ENCODE measurements around the gene LGALS9B. TPM values are rescaled to one million over a fixed set of nuclear protein-coding genes. Genes with fewer than 3 reads are reported as not detected.
"Not testable (repeated sequence)": the region's sequence is repeated elsewhere in the genome, so short reads cannot be mapped to it uniquely, and the experiment has no call there.

Gene LGALS9B
- total RNA-seq, 4 donors from 2014 or later, result not detected

DNA sequence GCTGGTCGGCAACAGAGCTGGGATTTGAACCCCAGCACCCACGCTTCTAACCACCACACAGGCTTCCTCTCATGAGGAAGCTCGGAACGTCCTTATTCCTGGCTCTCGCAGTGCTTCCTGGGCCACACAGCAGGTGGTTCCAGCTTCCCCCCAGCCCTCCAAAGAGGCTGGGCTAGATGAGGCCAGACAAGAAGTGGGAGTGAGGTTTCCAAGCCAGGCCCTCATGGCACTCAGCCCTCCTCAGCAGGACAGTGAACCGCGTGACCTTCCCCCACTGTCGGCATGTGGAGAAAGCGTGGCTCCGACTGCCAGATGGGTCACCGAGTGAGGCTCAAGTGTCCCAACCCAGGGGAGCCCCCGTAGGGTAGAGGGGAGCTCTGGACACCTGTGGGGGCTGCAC, 1.8 kb downstream of the LGALS9B start:
- DNase-seq; H3K9me3 ChIP-seq; H3K27ac ChIP-seq; intact Hi-C loops (cut with DNase I; ENCODE audit: low total_unique reads); H3K27me3 ChIP-seq; in situ Hi-C loops (cut with MboI; ENCODE audit: low sequenced_read_pairs in 4 of 4); H3K36me3 ChIP-seq; H3K4me3 ChIP-seq; H3K4me1 ChIP-seq: not testable (repeated sequence)
- peak; percentile 47 to 56 for ATAC-seq

DNA sequence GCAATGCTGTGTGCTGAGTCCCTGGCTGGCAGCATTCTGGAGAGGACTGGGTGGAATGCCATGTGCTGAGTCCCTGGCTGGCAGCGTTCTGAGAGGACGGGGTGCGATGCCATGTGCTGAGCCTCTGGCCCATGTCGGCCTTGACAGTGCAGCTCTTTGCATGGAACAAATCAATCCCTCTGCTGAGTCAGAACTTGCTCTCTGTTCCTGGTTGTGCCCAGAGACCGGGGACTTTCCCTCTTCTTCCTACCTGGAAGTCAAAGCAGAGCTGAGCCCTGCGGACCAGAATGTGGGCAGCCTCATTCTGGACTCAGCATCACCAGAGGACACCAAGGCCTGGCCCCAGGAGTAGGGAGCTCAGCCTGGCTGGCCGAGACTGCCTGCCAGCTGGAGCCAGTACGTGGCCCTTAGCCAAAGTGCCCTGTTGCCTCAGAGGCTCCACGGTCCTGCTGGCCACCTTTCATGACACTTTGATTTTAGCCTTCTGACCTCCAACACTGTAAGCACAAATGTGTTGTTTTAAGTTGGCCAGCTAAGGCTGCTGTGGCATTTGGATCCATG, 2.4 kb downstream of the LGALS9B start:
- H3K27ac ChIP-seq; H3K4me1 ChIP-seq; DNase-seq; H3K27me3 ChIP-seq; intact Hi-C loops (cut with DNase I; ENCODE audit: low total_unique reads); H3K9me3 ChIP-seq; in situ Hi-C loops (cut with MboI; ENCODE audit: low sequenced_read_pairs in 4 of 4); H3K4me3 ChIP-seq; H3K36me3 ChIP-seq: not testable (repeated sequence)
- peak; percentile 26 to 66 for ATAC-seq

DNA sequence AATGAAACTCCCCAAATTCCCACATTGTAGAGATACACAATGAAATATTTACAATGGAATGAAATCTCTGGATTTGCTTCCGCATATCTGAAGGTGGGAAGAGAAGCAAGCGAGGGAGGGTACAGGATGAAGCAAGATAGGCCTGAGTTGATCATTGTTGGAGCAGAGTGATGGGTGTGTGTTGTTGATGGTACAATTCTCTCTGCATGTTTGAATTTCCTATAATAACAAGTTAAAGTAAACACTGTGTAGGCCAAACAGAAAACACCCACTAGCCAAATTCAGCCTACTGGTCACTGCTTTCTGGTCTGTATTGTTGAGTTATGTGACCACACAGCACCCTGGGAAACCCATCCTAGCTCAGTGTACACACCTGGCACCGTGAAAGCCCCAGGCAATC, 5.2 kb downstream of the LGALS9B start:
- DNase-seq; H3K4me1 ChIP-seq; intact Hi-C loops (cut with DNase I; ENCODE audit: low total_unique reads); H3K27ac ChIP-seq; H3K36me3 ChIP-seq; H3K4me3 ChIP-seq; H3K9me3 ChIP-seq; in situ Hi-C loops (cut with MboI; ENCODE audit: low sequenced_read_pairs in 4 of 4); H3K27me3 ChIP-seq; ATAC-seq: not testable (repeated sequence)

DNA sequence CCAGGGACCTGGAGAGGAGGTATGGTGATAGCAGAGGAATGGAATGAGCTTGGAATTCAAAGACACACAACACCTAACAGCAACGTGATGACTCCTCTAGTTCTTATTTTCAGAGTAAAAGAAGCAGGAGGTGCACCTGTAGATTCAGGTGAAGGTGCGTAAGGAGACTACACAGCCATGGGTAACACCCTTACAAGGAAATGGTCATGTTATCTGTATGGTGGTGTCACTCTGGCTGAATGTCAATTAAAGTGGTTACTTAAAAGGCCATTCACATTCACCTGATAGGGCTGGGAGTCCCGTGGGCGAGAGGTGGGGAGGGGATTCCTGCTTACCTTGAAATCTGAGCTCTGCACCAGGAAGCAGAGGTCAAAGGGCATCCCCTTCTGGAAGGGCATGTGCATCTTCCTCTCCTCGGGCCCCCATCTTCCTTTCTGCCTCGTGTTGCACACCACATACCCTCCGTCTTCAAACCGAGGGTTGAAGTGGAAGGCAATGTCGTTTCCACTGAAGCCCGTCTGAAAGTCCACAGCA, 9.4 kb downstream of the LGALS9B start:
- ATAC-seq; intact Hi-C loops (cut with DNase I; ENCODE audit: low total_unique reads); H3K27ac ChIP-seq; in situ Hi-C loops (cut with MboI; ENCODE audit: low sequenced_read_pairs in 4 of 4); H3K4me1 ChIP-seq; H3K36me3 ChIP-seq; H3K9me3 ChIP-seq; H3K4me3 ChIP-seq; DNase-seq; H3K27me3 ChIP-seq: not testable (repeated sequence)

DNA sequence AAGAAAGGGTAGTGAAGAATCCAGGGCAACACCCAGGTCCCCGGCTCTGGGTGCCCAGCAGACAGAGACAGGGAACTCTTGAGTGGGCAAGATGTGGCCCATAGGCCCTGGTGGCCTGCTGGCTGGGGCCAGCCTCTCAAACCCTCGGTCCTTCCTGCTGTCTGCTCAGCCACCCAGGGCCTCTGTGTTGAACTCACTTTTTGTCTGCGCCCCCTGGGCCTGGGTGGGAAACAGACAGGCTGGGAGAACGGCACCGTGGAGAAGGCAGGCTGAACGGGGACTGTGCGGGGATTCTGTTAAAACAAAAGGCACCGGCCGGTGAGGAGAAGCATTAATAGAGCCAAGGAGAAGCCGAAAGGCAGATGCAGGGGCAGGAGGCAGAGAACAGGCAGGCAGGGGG, 12.2 kb downstream of the LGALS9B start:
- H3K36me3 ChIP-seq; H3K27me3 ChIP-seq; in situ Hi-C loops (cut with MboI; ENCODE audit: low sequenced_read_pairs in 4 of 4); H3K4me1 ChIP-seq; intact Hi-C loops (cut with DNase I; ENCODE audit: low total_unique reads); H3K9me3 ChIP-seq; DNase-seq; ATAC-seq; H3K27ac ChIP-seq; H3K4me3 ChIP-seq: not testable (repeated sequence)

DNA sequence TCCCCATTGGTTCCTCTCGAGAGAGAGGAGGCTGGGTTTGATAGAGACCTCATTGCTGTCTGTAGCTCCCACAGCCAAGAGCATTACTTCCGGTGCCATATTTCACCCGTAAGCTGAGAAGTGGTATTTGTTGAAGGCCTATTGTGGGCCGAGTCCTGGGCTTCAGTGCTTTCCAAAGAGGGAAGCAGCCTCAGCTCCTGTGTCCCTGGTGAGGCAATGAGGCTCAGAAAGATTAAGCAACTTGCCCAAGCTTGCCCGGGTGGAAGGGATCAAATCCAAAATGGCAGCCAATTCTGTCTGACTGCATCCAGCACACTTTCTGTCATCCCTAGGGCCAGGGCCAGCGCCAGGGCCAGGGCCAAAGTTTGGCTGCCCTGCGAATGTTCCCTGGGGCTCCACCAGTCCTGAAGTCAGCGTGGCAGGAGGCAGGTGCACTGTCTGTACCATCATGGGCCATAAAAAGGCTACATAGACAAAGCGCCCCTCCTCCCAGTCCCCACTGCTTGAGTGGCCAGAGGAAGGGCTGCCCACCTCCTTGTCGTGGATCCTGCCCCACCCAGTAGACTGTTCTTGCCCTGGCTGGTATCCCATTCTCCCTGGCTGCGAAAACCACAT, 13.4 kb downstream of the LGALS9B start:
- intact Hi-C loops (cut with DNase I; ENCODE audit: low total_unique reads); H3K36me3 ChIP-seq; H3K9me3 ChIP-seq; DNase-seq; in situ Hi-C loops (cut with MboI; ENCODE audit: low sequenced_read_pairs in 4 of 4); H3K27me3 ChIP-seq; H3K4me3 ChIP-seq; H3K4me1 ChIP-seq; H3K27ac ChIP-seq: not testable (repeated sequence)
- ATAC-seq, result peak; percentile 61 to 65

DNA sequence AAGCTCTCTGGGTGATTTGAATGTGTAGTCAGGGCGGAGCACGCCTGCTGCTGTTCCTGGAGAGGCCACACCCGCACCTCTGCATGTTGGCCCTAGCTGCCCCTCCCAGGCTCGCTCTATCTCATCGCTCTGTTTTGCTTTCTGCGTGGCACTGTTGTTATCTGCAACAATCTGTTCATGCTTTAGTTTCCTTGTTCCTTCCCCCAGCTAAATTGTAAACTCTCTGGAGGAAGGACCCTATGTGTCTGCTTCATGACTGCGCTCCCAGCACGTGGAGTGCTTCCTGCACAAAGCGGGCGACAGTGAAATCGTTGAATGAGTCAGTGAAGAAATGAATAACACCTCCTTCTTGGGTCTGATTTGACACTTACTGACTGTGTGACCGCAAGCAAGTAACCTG, 16.5 kb downstream of the LGALS9B start:
- H3K9me3 ChIP-seq; intact Hi-C loops (cut with DNase I; ENCODE audit: low total_unique reads); in situ Hi-C loops (cut with MboI; ENCODE audit: low sequenced_read_pairs in 4 of 4); H3K4me3 ChIP-seq; H3K27ac ChIP-seq; ATAC-seq; H3K36me3 ChIP-seq; DNase-seq; H3K27me3 ChIP-seq; H3K4me1 ChIP-seq: not testable (repeated sequence)

DNA sequence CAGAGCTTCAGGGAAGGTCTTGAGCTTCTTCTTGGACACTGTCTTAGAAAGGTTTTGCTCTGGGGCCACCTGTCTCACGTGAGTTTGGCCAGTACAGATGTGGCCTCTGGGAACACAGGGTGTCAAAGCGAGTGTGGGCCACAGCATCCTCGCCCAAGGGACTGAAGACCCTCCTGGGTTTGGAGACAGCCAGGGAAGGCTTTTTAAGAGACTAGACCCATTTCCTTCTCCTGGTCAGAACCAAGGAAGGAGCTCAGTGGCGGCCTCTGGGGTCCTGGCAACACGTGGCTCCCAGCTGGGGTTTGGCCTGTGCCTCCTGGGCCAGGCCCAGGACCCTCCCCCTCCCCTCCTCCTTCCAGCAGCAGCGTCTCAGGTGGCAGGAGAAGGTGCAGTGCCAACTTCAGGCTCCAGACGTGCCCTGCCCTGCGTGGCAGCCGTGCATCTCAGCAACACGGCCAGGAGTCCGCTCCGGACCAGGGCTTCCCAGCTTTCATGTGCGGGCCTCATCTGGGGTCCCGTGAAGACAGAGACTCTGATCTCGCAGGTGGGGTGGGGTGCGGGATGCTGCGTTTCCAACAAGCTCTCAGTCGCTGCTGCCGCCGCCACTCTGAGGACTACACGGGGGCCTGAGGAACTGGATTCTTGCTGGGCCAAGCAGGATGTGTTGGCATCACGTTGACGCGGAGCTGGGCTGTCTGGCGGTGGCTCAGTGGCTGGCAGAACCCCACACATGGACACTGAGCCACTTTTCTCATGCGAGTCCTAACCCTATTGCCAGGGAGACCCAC, 19.6 kb downstream of the LGALS9B start:
- DNase-seq; H3K4me1 ChIP-seq; H3K27me3 ChIP-seq; H3K36me3 ChIP-seq; H3K27ac ChIP-seq; ATAC-seq; H3K9me3 ChIP-seq; intact Hi-C loops (cut with DNase I; ENCODE audit: low total_unique reads); H3K4me3 ChIP-seq; in situ Hi-C loops (cut with MboI; ENCODE audit: low sequenced_read_pairs in 4 of 4): not testable (repeated sequence)

DNA sequence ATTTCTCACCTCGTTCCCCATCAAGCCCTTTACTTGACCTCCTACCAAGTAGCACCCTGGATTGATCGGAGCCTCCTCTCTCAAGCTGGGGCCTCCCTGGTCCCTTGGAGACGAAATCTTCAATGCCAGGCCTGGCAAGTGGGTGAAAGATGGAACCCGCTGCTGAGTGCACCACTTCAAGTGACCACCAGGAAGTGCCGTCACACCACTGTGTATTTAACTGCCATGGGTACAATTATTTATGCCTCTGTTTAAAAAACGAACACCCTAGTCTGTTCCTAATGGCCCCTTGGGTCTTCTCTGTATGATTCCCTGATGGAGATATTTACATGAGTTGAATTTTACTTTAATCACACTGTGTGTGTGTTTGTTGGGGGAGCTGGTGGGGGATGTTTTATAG, 20.4 kb downstream of the LGALS9B start:
- H3K27ac ChIP-seq; DNase-seq; intact Hi-C loops (cut with DNase I; ENCODE audit: low total_unique reads); H3K4me1 ChIP-seq; H3K27me3 ChIP-seq; H3K4me3 ChIP-seq; H3K36me3 ChIP-seq; in situ Hi-C loops (cut with MboI; ENCODE audit: low sequenced_read_pairs in 4 of 4); ATAC-seq; H3K9me3 ChIP-seq: not testable (repeated sequence)

DNA sequence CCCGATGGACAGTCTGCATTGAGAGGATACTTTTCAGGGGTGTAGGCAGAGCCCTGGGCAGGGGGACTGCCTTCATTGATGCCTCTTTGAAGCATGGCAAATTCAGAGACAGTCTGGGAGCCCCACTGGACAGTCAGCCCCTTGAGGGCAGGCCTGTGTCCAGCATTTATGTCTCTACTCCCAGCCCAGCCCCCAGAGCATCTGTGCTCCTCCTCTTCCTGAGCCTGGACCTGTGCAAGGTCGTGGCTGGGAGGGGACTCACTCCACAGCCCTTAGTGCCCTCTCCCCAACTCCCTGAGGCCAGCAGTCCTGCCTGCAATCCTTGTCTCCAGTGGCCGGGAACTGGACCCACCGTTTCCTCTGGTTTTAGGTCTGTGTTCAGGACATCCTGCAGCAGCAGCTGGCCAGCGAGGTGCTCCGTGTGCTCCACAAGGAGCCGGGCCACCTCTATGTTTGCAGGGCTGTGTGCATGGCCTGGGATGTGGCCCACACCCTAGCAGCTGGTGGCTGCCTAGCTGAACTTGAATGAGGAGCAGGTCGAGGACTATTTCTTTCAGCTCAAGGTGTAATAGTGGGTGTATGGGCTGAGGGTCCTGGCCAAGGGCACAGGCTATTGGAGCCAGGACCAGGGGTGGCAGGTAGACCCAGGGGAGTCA, 22.6 kb downstream of the LGALS9B start:
- ATAC-seq; H3K4me1 ChIP-seq; H3K27ac ChIP-seq; H3K4me3 ChIP-seq; H3K36me3 ChIP-seq; in situ Hi-C loops (cut with MboI; ENCODE audit: low sequenced_read_pairs in 4 of 4); intact Hi-C loops (cut with DNase I; ENCODE audit: low total_unique reads); H3K9me3 ChIP-seq; DNase-seq; H3K27me3 ChIP-seq: not testable (repeated sequence)

DNA sequence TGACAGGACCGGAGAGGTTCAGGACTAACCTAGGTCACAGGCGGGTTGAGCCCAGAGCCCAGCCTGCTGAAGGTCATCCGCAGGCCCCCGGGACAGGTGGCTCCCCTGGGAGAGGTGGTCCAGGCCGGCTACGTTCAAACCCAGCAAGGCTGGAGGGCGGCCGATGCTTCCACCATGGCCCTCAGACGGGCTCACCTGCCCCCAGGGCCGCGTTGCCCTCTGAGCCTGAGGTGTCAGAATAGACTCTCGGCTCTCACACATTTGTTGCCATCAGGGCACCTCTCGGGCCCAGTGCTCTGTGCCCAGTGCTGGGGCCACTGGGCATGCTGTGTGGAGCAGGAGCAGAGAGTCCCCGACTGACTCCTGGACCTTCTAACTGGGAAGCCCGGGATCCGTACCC, 23.2 kb downstream of the LGALS9B start:
- ATAC-seq; H3K27me3 ChIP-seq; H3K4me1 ChIP-seq; H3K27ac ChIP-seq; DNase-seq; H3K36me3 ChIP-seq; H3K9me3 ChIP-seq; H3K4me3 ChIP-seq; in situ Hi-C loops (cut with MboI; ENCODE audit: low sequenced_read_pairs in 4 of 4); intact Hi-C loops (cut with DNase I; ENCODE audit: low total_unique reads): not testable (repeated sequence)
